T-cell (primary cell): Measurements from ENCODE around the gene NSRP1. TPM values are rescaled to one million over a fixed set of nuclear protein-coding genes. Genes with fewer than 3 reads are reported as not detected.
"Not testable (repeated sequence)": the region's sequence is repeated elsewhere in the genome, so short reads cannot be mapped to it uniquely, and the experiment has no call there.

Experiments used
- ATAC-seq, 4 experiments: fragments of 200-7000 bp in 3 of 4; fragments of 150-1000 bp in 1 of 4; cut with Tn5 transposase; replicated peaks in 1 of 4; 1 replicate in 3 of 4; 2 replicates in 1 of 4; pipeline ENCODE4 v1.10.0; 2021; ENCODE audit warnings: moderate library complexity in 3 of 4, mild to moderate bottlenecking in 2 of 4, moderate number of reproducible peaks in 1 of 4
- CTCF ChIA-PET, 2 donors: fragments of 300-600 bp; sonication (Branson Sonifier 250); formaldehyde crosslinking; loops; one replicate each; lab custom pipeline; 2022; ENCODE audit warnings: antibody characterized with exemption in 2 of 2; lab: Charles Lee
- POLR2A ChIA-PET, 2 donors: fragments of 300-600 bp; sonication (Branson Sonifier 250); formaldehyde crosslinking; loops; one replicate each; lab custom pipeline; 2022; ENCODE audit warnings: antibody characterized with exemption in 2 of 2; lab: Charles Lee
- DNase-seq, 35 experiments: peaks; one replicate each; pipeline versions ENCODE4 v3.0.0 to v3.0.0-alpha.2; 2013 to 2023
- H3K27ac ChIP-seq: one replicate; pipeline ENCODE4 v1.5.1; 2013; ENCODE audit warnings: low read length
- H3K27me3 ChIP-seq, 2 experiments: replicated peaks in 1 of 2; 1 replicate in 1 of 2; 2 replicates in 1 of 2; pipeline versions ENCODE4 v1.6.1 to v1.7.0; 2013; ENCODE audit warnings: low read length in 1 of 2, mixed read lengths in 1 of 2; ENCODE audit not compliant: control insufficient read depth in 2 of 2, insufficient read depth in 2 of 2; ENCODE audit errors: extremely low read depth in 1 of 2
- H3K36me3 ChIP-seq, 2 donors: 1 replicate in 1 of 2; 2 replicates in 1 of 2; pipeline versions ENCODE4 v1.6.1 to v1.7.0; 2013; ENCODE audit warnings: low read length in 1 of 2; ENCODE audit not compliant: control insufficient read depth in 2 of 2, insufficient read depth in 1 of 2; ENCODE audit errors: extremely low read depth in 1 of 2
- H3K4me1 ChIP-seq, 2 experiments: 1 replicate in 1 of 2; 2 replicates in 1 of 2; pipeline versions ENCODE4 v1.6.1 to v1.7.0; 2013; ENCODE audit warnings: low read length in 2 of 2, mixed read lengths in 1 of 2; ENCODE audit not compliant: insufficient read depth in 2 of 2, control insufficient read depth in 1 of 2; ENCODE audit errors: extremely low read depth in 1 of 2
- H3K4me3 ChIP-seq, 2 donors: 1 replicate in 1 of 2; 2 replicates in 1 of 2; pipeline versions ENCODE4 v1.5.1 to v1.7.0; 2013; ENCODE audit warnings: mild to moderate bottlenecking in 2 of 2, low read length in 1 of 2, moderate library complexity in 1 of 2; ENCODE audit not compliant: control insufficient read depth in 1 of 2; ENCODE audit errors: extremely low read depth in 1 of 2
- H3K9me3 ChIP-seq: 2 replicates; pipeline ENCODE4 v1.7.0; 2013
- H3K27ac Mint-ChIP-seq, 2 donors: one replicate each; pipeline ENCODE4 v1.8.0; 2020 to 2021; ENCODE audit warnings: mild to moderate bottlenecking in 2 of 2, mixed read lengths in 2 of 2
- H3K27me3 Mint-ChIP-seq, 2 donors: one replicate each; pipeline ENCODE4 v1.8.0; 2021 to 2022; ENCODE audit warnings: mixed read lengths in 2 of 2
- H3K36me3 Mint-ChIP-seq: one replicate; pipeline ENCODE4 v1.8.0; 2021; ENCODE audit warnings: mixed read lengths
- H3K4me1 Mint-ChIP-seq, 3 donors: one replicate each; pipeline ENCODE4 v1.8.0; 2020 to 2022; ENCODE audit warnings: mixed read lengths in 3 of 3, mild to moderate bottlenecking in 1 of 3
- H3K4me3 Mint-ChIP-seq, 3 donors: one replicate each; pipeline ENCODE4 v1.8.0; 2020 to 2022; ENCODE audit warnings: mild to moderate bottlenecking in 3 of 3, mixed read lengths in 3 of 3, moderate library complexity in 3 of 3
- H3K9me3 Mint-ChIP-seq, 3 donors: one replicate each; pipeline ENCODE4 v1.8.0; 2020 to 2022; ENCODE audit warnings: mixed read lengths in 3 of 3
- WGBS: methylation state at CpG from one replicate; pipeline ENCODE4 v1.1.5; 2013; ENCODE audit warnings: missing lambda C conversion rate; ENCODE audit not compliant: insufficient coverage; 5-methylcytosine and 5-hydroxymethylcytosine counted together
- total RNA-seq, 35 experiments: library from RNA in 6 of 35; stranded (reverse) in 6 of 35; fragments of 120-200 nt in 1 of 35; gene quantifications; one replicate each; pipeline versions ENCODE4 v1.2.1 to v1.2.4 and lab custom pipeline; 2013 to 2026

The NSRP1 gene
- total RNA-seq, 5 donors from 2014 or later (not counting 1 experiment from before 2014, with no cell fraction given) = 24.6 to 31.9 (median 28.5) TPM

GRCh38 chr17:30196504-30196903 lies 79.9 kb downstream of the NSRP1 start:
- no peaks in the 10 kb centered on the region for H3K36me3 ChIP-seq
- ATAC-seq (no peak), DNase-seq (no peak)
- Mint-ChIP-seq H3K4me1 (no peaks in the 10 kb centered on the region), H3K27me3 (peaks cover 10 to 14% of the 10 kb centered on the region in 2 donors), H3K27ac (no peak overlapping the region), H3K9me3 (no peaks in the 10 kb centered on the region), H3K4me3 (no peak overlapping the region), H3K36me3 (no peaks in the 10 kb centered on the region)
- 50% methylated on average over 1 of the region's 3 CpGs for WGBS
- H3K4me3 ChIP-seq = no peak overlapping the region
- no peak overlapping the region for H3K27ac ChIP-seq
- peaks cover 0 to 2% of the 10 kb centered on the region in 2 experiments for H3K27me3 ChIP-seq
- H3K4me1 ChIP-seq = no peaks in the 10 kb centered on the region
- ChIA-PET CTCF (no interaction called here), POLR2A (interaction anchor here in 1 of 2 donors (0.6 kb wide), 1 partner anchor 68 kb away, joined by 3 read pairs; no protein-coding TSS in a partner anchor)
- H3K9me3 ChIP-seq = no peaks in the 10 kb centered on the region

- DNase-seq (no peak), ATAC-seq (no peak)
- ChIA-PET CTCF (no interaction called here), POLR2A (no interaction called here)
- peaks cover 12 to 14% of the 10 kb centered on the region in 2 donors for H3K27me3 Mint-ChIP-seq
- 88% methylated on average over 4 of the region's 4 CpGs for WGBS
- Histone ChIP-seq H3K4me3 (no peak overlapping the region), H3K27ac (no peak overlapping the region), H3K9me3 (no peaks in the 10 kb centered on the region), H3K4me1 (no peaks in the 10 kb centered on the region), H3K27me3 (peaks cover 0 to 5% of the 10 kb centered on the region in 2 experiments), H3K36me3 (no peaks in the 10 kb centered on the region)
- no peaks in the 10 kb centered on the region for H3K9me3 Mint-ChIP-seq
- no peak overlapping the region for H3K4me3 Mint-ChIP-seq
- no peak overlapping the region for H3K27ac Mint-ChIP-seq
- no peaks in the 10 kb centered on the region for H3K36me3 Mint-ChIP-seq
- H3K4me1 Mint-ChIP-seq = no peaks in the 10 kb centered on the region
Observed at GRCh38 chr17:30197416-30197815, 80.8 kb downstream of the NSRP1 start.

GRCh38 chr17:30199600-30199999 lies 83.0 kb downstream of the NSRP1 start:
- peaks cover 18 to 29% of the 10 kb centered on the region in 2 donors for H3K27me3 Mint-ChIP-seq
- no peak overlapping the region for H3K27ac ChIP-seq
- CTCF ChIA-PET = interaction anchor here in 1 of 2 donors (0.5 kb wide), 1 partner anchor 17 kb away, joined by 3 read pairs; no protein-coding TSS in a partner anchor
- H3K36me3 Mint-ChIP-seq = no peaks in the 10 kb centered on the region
- H3K4me1 ChIP-seq = no peaks in the 10 kb centered on the region
- 67% methylated on average over 1 of the region's 5 CpGs for WGBS
- POLR2A ChIA-PET = no interaction called here
- ATAC-seq (no peak), DNase-seq (no peak)
- no peaks in the 10 kb centered on the region for H3K9me3 Mint-ChIP-seq
- H3K9me3 ChIP-seq = no peaks in the 10 kb centered on the region
- peaks cover 0 to 10% of the 10 kb centered on the region in 2 experiments for H3K27me3 ChIP-seq
- H3K4me3 Mint-ChIP-seq = no peak overlapping the region
- no peak overlapping the region for H3K4me3 ChIP-seq
- no peak overlapping the region for H3K27ac Mint-ChIP-seq
- no peaks in the 10 kb centered on the region for H3K4me1 Mint-ChIP-seq
- no peaks in the 10 kb centered on the region for H3K36me3 ChIP-seq

GRCh38 chr17:30200106-30200505 lies 83.5 kb downstream of the NSRP1 start:
- no peak for DNase-seq
- Histone ChIP-seq H3K27ac (no peak overlapping the region), H3K4me1 (no peaks in the 10 kb centered on the region), H3K9me3 (no peaks in the 10 kb centered on the region), H3K36me3 (no peaks in the 10 kb centered on the region), H3K4me3 (no peak overlapping the region), H3K27me3 (peaks cover 0 to 12% of the 10 kb centered on the region in 2 experiments)
- ChIA-PET POLR2A (no interaction called here), CTCF (no interaction called here)
- Mint-ChIP-seq H3K4me1 (no peaks in the 10 kb centered on the region), H3K9me3 (no peaks in the 10 kb centered on the region), H3K27ac (no peak overlapping the region), H3K27me3 (peaks cover 18 to 30% of the 10 kb centered on the region in 2 donors), H3K4me3 (no peak overlapping the region), H3K36me3 (no peaks in the 10 kb centered on the region)
- ATAC-seq = no peak
- WGBS = 97% methylated on average over 7 of the region's 10 CpGs

GRCh38 chr17:30200656-30201055 lies 84.0 kb downstream of the NSRP1 start:
- H3K4me3 ChIP-seq, DNase-seq, CTCF ChIA-PET, H3K27ac Mint-ChIP-seq, H3K4me3 Mint-ChIP-seq, H3K36me3 ChIP-seq, H3K27ac ChIP-seq, H3K9me3 ChIP-seq, H3K36me3 Mint-ChIP-seq, H3K9me3 Mint-ChIP-seq, H3K4me1 ChIP-seq, ATAC-seq, H3K4me1 Mint-ChIP-seq, POLR2A ChIA-PET: not testable (repeated sequence)
- H3K27me3 Mint-ChIP-seq = peaks cover 18 to 34% of the 10 kb centered on the region in 2 donors
- 84% methylated on average over 8 of the region's 9 CpGs for WGBS
- H3K27me3 ChIP-seq = peaks cover 0 to 12% of the 10 kb centered on the region in 2 experiments

- Mint-ChIP-seq H3K36me3 (no peaks in the 10 kb centered on the region), H3K27me3 (peaks cover 24 to 48% of the 10 kb centered on the region in 2 donors), H3K4me1 (no peaks in the 10 kb centered on the region), H3K4me3 (no peak overlapping the region), H3K27ac (no peak overlapping the region), H3K9me3 (no peaks in the 10 kb centered on the region)
- no peaks in the 10 kb centered on the region for H3K9me3 ChIP-seq
- peaks cover 0 to 23% of the 10 kb centered on the region in 2 experiments for H3K27me3 ChIP-seq
- CTCF ChIA-PET = no interaction called here
- DNase-seq (no peak), ATAC-seq (no peak)
- H3K27ac ChIP-seq = no peak overlapping the region
- no peak overlapping the region for H3K4me3 ChIP-seq
- POLR2A ChIA-PET = no interaction called here
- H3K4me1 ChIP-seq = no peaks in the 10 kb centered on the region
- 100% methylated on average over 1 of the region's 6 CpGs for WGBS
- H3K36me3 ChIP-seq = no peaks in the 10 kb centered on the region
Observed at GRCh38 chr17:30203471-30203981, 86.9 kb downstream of the NSRP1 start.
